ENCODE data around the gene RGN. TPM values are rescaled to one million over a fixed set of nuclear protein-coding genes. Genes with fewer than 3 reads are reported as not detected.

The RGN gene
- total RNA-seq, 1 experiment from 2014 or later: 1.8 TPM

- POLR2A ChIA-PET (ENCODE audit: low non-redundant PET): no interaction called here
- H3K4me1 ChIP-seq (ENCODE audit: insufficient read depth, low read length, poor library complexity, severe bottlenecking): no peaks in the 10 kb centered on the region
- no peak overlapping the region for H3K4me3 ChIP-seq (ENCODE audit: low read depth, low read length, poor library complexity, severe bottlenecking)
- DNase-seq (ENCODE audit: low spot score): no peak
- no TSS peak for BruUV-seq (replicated peaks)
- H3K27me3 ChIP-seq (replicated peaks; ENCODE audit: insufficient read depth, low read depth, low read length, poor library complexity): no peaks in the 10 kb centered on the region
- H3K36me3 ChIP-seq (ENCODE audit: insufficient read depth, low read length, poor library complexity, severe bottlenecking): no peaks in the 10 kb centered on the region
- H3K27ac ChIP-seq (ENCODE audit: low read depth, low read length, poor library complexity, severe bottlenecking): no peak overlapping the region
- CTCF ChIA-PET: no interaction called here
- intact Hi-C loops (cut with micrococcal nuclease; ENCODE audit: unreplicated experiment): no loop called here
- TF ChIP-seq CTCF (conservative IDR thresholded peaks at IDR 0.05; ENCODE audit: low read depth, low read length): no peak
- no peak for TF ChIP-seq EZH2 (IDR thresholded peaks at IDR 0.05; ENCODE audit: borderline replicate concordance, low read depth, low read length, poor library complexity, severe bottlenecking)
- H3K9me3 ChIP-seq (ENCODE audit: low read depth, low read length, poor library complexity, severe bottlenecking): no peaks in the 10 kb centered on the region
These were observed 2.1 kb downstream of the RGN start for GRCh38 chrX:47080215-47080914.

GRCh38 chrX:47080915-47081236, 2.6 kb downstream of the RGN start:
- H3K9me3 ChIP-seq (ENCODE audit: low read depth, low read length, poor library complexity, severe bottlenecking): no peaks in the 10 kb centered on the region
- no peak overlapping the region for H3K4me3 ChIP-seq (ENCODE audit: low read depth, low read length, poor library complexity, severe bottlenecking)
- intact Hi-C loops (cut with micrococcal nuclease; ENCODE audit: unreplicated experiment): no loop called here
- H3K4me1 ChIP-seq (ENCODE audit: insufficient read depth, low read length, poor library complexity, severe bottlenecking): no peaks in the 10 kb centered on the region
- BruUV-seq (replicated peaks): no TSS peak
- no peaks in the 10 kb centered on the region for H3K36me3 ChIP-seq (ENCODE audit: insufficient read depth, low read length, poor library complexity, severe bottlenecking)
- CTCF ChIA-PET: no interaction called here
- H3K27ac ChIP-seq (ENCODE audit: low read depth, low read length, poor library complexity, severe bottlenecking): no peak overlapping the region
- POLR2A ChIA-PET (ENCODE audit: low non-redundant PET): no interaction called here
- DNase-seq (ENCODE audit: low spot score): no peak
- H3K27me3 ChIP-seq (replicated peaks; ENCODE audit: insufficient read depth, low read depth, low read length, poor library complexity): no peaks in the 10 kb centered on the region
- TF ChIP-seq CTCF (conservative IDR thresholded peaks at IDR 0.05; ENCODE audit: low read depth, low read length) (no peak), EZH2 (IDR thresholded peaks at IDR 0.05; ENCODE audit: borderline replicate concordance, low read depth, low read length, poor library complexity, severe bottlenecking) (no peak)

GRCh38 chrX:47091149-47091775, 13.0 kb downstream of the RGN start:
- H3K4me3 ChIP-seq (ENCODE audit: low read depth, low read length, poor library complexity, severe bottlenecking): no peak overlapping the region
- ChIA-PET CTCF (no interaction called here), POLR2A (ENCODE audit: low non-redundant PET) (no interaction called here)
- H3K36me3 ChIP-seq (ENCODE audit: insufficient read depth, low read length, poor library complexity, severe bottlenecking): no peaks in the 10 kb centered on the region
- H3K4me1 ChIP-seq (ENCODE audit: insufficient read depth, low read length, poor library complexity, severe bottlenecking): peaks cover 6% of the 10 kb centered on the region
- no peak for DNase-seq (ENCODE audit: low spot score)
- H3K27me3 ChIP-seq (replicated peaks; ENCODE audit: insufficient read depth, low read depth, low read length, poor library complexity): no peaks in the 10 kb centered on the region
- intact Hi-C loops (cut with micrococcal nuclease; ENCODE audit: unreplicated experiment): loop anchor here (5.0 to 10.0 kb wide), 3 partner anchors 189 to 536 kb away; no protein-coding TSS in a partner anchor
- no peaks in the 10 kb centered on the region for H3K9me3 ChIP-seq (ENCODE audit: low read depth, low read length, poor library complexity, severe bottlenecking)
- TF ChIP-seq CTCF (conservative IDR thresholded peaks at IDR 0.05; ENCODE audit: low read depth, low read length) (no peak), EZH2 (IDR thresholded peaks at IDR 0.05; ENCODE audit: borderline replicate concordance, low read depth, low read length, poor library complexity, severe bottlenecking) (no peak)
- BruUV-seq (replicated peaks): no TSS peak
- peak overlapping the region; percentile 13 for H3K27ac ChIP-seq (ENCODE audit: low read depth, low read length, poor library complexity, severe bottlenecking)
